Lower leg skin (tissue), 3 donors: ENCODE measurements around the gene NKAIN4.

Experiments
- CTCF ChIP-seq, 3 donors: fragments of 450-650 bp; IDR thresholded peaks; one replicate each; pipeline ENCODE4 v1.5.1; 2016; ENCODE audit warnings: antibody characterized with exemption in 3 of 3, mild to moderate bottlenecking in 3 of 3, moderate library complexity in 2 of 3
- POLR2A ChIP-seq, 2 donors: fragments of 450-650 bp; IDR thresholded peaks; one replicate each; pipeline ENCODE4 v1.6.1; 2016 to 2017; ENCODE audit warnings: antibody characterized with exemption in 2 of 2, mild to moderate bottlenecking in 1 of 2, moderate library complexity in 1 of 2

DNA sequence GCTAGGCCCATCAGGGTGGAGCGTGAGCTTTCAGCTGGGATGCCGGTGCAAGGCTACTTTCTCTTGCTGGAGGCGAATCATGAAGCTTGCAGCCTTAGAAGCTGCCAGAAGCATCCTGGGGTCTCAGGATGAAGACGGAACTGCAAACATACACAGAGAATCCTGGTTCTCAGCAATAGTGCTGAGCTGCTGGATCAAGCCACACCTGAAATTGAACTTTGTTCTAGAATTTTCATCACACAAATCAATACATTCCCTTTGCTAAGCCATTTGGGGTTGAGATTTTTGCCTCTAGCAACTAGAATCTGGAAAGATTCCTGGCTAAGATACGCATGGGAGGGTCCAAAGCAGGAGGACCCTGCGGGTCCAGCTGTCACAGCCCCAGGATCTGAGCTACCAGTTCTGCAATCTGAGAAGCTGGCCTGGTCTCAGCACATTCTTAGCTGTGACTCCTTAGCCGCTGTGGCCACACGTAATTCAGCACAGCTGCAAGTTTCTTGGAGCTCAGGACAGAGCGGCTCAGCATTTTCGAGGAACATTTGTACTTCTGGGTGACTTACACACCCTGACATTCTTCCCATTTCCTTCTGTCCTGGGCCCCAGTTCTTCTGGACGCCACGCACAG is 11.7 kb upstream of the NKAIN4 start:
- TF ChIP-seq CTCF (IDR thresholded peaks at IDR 0.05) = no peak
- no peak for TF ChIP-seq POLR2A (IDR thresholded peaks at IDR 0.05)
